Erythroblast (primary cell): ENCODE measurements around the gene GJB2.

ENCODE experiments used
- DNase-seq, 2 experiments: peaks; one replicate each; lab custom pipeline; 2025; lab: John Stamatoyannopoulos, UW
- GATA1 ChIP-seq: IDR thresholded peaks from 2 replicates; pipeline ENCODE4 v1.6.1; 2011; ENCODE audit warnings: low read depth, mild to moderate bottlenecking, control low read depth, low read length, moderate library complexity
- POLR2A ChIP-seq: IDR thresholded peaks from 2 replicates; pipeline ENCODE4 v1.6.1; 2011; ENCODE audit warnings: mild to moderate bottlenecking, low read length

GJB2 gene

DNA sequence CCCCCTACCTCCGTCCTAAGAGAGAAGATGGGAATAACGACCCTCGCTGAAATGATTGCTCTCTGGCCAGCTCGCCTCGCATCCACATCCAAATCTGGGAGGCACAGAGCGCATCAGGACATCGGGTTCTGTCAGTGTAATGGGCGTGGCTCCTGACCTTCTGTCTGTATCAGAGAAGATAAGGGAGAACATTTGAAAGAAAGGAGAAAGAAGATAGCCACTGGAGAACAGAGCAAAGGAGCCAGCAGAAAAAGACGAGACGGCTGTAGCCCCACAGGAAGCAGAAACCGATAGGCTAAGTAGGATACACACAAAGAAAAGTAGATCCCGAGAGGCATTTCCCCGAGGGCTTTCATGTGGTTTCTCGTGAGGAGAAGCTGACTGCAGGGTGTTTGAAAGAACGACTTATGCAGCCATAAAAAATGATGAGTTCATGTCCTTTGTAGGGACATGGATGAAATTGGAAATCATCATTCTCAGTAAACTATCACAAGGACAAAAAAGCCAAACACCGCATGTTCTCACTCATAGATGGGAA is 14.0 kb upstream of the GJB2 start:
- DNase-seq, result peak; percentile 31 to 74
- no peak for TF ChIP-seq POLR2A
- TF ChIP-seq GATA1, result no peak

DNA sequence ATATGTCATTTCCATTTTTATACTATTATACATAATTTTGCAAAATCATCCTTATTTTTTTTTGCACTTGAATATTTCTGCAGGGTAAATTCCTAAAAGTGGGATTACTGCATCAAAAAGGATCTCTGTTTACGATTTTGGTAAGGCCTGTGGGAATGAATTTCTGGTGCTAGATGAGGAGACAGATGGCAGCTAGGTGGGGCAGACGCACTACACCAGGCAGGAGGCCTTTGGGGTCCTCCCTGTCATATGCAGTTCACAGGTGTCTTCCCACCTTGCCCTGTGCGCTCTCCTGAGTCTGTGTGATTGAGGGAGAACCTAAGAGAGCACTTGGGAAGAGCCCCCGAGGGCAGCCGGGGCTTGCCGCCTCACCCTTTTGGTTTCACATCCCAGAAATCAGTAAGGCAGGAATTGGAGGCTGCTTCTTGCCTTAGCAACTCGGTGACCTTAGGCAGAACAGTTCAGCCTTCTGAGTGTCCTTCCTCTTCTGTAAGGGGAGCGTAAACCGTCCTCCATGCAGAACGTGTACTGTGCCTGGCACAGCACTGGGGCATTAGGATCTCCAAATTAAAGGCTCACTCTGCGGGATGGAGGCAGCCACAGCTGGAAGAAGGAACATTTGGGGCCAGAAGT is 13.4 kb upstream of the GJB2 start:
- TF ChIP-seq GATA1 (no peak), POLR2A (no peak)
- DNase-seq, result no peak

DNA sequence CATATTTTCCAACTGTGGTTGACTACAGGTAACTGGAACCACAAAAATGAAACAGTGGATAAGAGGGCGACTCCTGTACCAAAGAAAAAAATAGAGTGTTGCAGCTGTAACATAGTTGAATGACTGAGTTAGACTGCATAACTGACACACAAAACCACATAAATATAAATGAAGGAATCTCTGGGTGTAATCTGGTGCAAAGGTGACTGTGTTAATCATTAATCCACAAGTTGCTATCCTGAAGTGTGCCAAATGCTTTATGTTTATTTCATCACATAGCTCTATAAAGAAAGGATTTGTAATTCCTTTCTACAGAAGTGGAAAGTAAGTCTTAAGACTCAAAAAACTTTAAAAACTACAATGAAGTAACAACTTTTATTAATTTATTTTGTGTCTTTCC is 6.0 kb upstream of the GJB2 start:
- DNase-seq, result no peak

DNA sequence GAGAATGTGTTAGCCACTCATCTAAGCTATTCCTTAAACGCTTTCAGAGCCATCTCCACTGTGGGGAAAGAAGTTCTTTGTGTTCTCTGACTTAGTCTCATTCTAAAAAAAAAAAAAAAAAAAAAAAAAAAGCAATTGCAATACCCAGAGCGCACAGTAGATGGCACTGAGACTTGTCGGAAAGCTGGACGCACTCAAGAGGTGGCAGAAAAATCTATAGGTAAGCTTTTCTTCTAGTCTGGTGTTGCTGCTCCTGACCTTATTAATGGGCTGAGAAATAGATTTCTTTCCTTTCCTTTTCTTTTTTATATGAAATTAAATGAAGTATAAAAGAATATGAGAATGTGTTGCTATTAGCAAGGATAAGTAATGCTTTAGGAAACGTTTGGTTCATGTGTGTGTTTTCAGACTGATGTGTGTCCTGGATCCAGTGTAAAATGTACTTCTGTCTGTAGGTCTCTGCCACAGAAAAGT is 4.7 kb upstream of the GJB2 start:
- TF ChIP-seq POLR2A (no peak), GATA1 (no peak)
- DNase-seq, result peak; percentile 43 to 62

More for the DNA sequence above, 6.0 kb upstream of the GJB2 start:
- TF ChIP-seq POLR2A, result no peak
- TF ChIP-seq GATA1, result no peak

DNA sequence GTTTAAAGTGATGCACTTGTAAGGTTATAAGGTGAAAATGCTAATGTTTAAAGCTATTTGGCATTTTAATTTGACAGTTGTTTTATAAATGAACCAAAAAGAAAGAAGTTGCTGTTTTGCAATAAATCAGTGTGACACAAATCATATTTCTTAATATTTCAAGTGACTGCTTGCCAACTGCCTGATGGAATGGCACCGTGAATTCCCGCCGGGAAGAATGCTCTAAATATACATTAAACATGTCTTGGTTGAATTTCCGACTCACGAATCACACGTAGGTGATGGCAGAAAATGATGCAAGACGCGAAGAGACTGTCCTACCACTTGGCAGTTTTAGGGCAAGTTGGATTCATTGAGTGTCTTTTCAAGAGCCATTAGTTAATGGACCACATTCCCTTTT is 3.1 kb upstream of the GJB2 start:
- DNase-seq, result no peak
- TF ChIP-seq POLR2A (no peak), GATA1 (no peak)

DNA sequence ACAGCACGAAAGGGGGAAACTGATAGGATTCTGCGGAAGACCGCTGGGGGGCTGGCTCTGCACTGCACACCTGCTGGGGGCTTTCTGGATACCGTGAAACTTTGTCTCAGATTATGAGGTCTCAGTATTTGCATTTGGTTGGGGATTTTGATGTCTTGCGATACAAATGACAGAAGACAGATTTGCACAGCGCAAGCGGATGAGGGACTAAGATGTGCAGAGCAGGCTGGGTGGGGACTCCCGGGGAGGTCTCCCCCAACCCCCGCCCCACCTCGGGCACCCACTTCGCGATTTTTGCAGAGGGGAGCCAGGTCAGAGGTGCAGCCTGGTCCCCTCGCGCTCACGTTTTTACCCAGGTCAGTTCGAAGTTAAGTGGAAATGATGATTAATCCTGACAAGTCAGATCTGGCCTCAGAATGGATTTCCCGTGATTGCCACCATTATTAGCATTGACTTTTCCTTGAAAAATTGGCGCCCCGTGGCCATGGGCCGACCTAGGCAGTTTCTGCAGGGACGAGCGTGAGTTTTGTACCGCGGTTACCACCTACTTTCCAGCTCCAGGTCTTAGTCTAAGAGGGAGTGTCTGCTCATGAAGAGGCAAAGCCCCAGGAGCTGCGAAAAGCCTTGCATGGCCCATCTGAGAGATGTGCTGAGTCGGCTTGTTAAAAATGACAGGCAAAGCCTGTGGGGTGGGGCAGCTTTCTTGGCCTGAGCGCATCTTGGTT is 1.3 kb upstream of the GJB2 start:
- no peak for DNase-seq
- TF ChIP-seq POLR2A, result no peak
- TF ChIP-seq GATA1, result no peak

DNA sequence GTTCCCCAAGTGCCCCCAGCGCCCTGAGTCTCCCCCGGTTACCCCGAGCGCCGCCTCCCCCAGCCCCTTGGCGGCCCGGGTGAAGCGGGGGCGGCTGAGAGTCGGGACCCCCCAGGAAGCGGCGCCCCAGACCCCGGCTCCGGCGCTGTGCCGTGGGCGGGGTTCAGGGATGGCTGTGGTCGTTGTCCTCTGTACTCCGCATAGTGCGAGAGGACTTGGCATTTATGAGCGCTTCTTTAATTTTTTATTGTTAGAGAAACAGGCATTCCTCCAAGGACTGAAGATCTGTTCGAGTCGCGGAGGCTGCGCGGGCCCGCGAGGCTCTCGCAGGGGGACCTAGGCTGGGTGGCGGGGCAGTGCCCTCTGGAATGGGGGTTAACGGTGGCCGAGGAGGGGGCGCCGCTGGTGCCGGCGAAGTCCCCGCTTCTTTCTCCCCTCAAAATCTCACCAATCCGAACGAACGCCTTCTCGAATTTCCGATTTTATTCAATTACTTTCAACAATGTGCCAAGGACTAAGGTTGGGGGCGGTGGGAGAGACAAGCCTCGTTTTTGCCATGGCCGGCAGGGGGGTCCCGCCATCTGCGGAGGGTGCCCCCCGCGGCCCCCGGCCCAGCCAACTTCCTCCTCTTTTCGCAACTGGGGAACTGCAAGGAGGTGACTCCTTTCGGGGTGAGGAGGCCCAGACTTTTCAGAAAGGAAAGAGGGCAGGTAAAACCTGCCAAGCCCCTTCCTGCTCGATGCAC is 596 bp upstream of the GJB2 start:
- no peak for DNase-seq
- no peak for TF ChIP-seq GATA1
- no peak for TF ChIP-seq POLR2A

DNA sequence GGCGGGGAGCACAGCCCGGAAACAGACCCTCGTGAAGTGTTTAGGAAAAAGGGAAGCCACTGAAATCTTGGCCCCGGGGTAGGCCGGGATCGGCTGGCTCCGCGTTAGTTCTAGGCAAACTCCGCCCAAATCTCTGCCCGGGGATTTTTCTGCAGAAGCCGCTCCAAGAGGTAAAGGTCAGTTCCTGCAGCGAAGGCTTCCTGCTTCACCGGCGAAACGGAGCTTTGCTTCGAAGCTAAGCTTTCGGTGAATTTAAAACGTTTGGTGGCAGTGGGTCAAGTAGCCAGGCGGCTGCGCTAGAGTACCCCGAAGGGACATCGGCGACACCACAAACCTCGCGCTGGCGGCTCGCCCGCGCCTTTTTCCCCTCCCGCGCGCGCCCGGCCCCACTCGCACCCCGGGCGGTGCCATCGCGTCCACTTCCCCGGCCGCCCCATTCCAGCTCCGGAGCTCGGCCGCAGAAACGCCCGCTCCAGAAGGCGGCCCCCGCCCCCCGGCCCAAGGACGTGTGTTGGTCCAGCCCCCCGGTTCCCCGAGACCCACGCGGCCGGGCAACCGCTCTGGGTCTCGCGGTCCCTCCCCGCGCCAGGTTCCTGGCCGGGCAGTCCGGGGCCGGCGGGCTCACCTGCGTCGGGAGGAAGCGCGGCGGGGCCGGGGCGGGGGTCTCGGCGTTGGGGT is 441 bp downstream of the GJB2 start:
- TF ChIP-seq GATA1, result no peak
- no peak for TF ChIP-seq POLR2A
- peak in 1 of 2 experiments; percentile 6 for DNase-seq

DNA sequence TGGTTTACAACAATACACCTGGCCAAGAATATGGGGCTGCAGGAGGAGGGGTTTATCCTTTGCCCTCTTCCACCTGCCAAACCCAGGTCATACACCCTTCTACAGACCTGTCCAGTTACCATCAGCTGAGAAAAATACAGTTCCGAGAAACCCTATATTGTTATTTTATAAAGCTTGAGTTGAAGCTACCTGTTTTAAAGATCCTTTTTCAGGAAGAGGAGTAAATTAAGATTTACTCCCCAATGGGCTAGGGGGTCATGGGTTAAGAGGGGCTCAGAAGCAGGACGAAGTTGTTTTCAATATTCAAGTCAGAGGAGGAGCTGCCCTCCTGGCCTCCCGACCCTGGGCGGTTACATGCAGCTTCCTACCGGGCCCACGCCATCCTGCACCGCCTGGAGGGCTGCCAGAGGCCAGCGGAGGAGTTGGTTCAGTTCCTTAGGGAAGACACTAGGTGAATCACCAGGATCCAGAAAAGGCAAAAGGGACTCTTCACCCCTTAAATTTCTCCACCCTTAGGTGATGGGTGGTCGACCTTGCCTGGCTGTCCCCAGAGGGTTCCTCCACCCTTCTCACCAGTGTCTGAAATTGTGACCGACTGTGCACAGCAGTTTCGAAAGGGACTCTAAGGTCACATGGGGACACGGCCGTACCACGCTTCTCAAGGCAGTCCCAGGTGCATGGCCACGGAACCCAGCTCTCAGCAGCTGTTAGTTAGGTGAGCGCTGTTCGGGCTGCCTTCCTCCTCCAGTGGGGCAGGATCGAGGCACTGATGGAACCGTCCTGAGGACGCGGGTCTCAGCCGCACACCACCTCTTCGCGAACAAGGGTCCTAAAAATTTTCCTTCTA is 1.2 kb downstream of the GJB2 start:
- TF ChIP-seq POLR2A (no peak), GATA1 (no peak)
- DNase-seq, result no peak

DNA sequence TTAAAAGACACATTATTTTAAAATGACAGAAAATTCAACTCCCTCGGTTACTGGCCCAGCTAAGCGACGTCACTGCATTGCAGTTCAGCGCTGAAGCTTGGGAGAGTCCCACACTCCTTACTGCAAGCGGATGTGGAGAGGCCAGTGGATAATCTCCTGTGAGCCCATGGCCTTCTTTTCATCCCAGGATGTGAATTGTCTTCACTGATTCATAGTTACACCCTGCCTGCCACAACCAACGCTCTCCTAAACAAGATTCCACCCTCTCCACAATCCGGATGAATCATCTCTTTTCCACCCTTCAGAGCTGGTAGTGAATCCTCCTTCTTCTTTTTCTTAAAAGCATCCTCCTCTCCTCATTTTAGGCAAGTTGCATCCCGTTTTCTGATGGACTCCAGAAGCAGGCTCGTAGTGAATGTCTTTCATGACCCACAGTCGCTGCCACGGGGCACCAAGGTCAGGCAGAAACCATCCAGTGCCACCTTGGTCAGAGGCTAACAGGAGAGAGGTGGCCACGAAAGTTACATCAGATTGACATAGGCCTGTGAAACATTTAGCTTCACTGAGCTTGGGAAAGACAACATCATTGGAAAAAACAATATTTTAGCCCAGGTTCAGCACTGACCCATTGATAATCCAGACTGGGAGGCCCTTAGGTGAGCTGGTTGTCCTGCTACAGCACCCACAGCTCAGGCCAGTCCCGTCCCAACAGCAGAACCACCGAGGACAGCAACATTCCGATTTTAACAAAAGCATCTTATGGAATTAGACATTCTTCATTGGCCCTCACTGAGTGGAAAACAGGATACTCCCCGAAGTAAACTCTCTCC is 2.0 kb downstream of the GJB2 start:
- TF ChIP-seq POLR2A (no peak), GATA1 (no peak)
- no peak for DNase-seq

DNA sequence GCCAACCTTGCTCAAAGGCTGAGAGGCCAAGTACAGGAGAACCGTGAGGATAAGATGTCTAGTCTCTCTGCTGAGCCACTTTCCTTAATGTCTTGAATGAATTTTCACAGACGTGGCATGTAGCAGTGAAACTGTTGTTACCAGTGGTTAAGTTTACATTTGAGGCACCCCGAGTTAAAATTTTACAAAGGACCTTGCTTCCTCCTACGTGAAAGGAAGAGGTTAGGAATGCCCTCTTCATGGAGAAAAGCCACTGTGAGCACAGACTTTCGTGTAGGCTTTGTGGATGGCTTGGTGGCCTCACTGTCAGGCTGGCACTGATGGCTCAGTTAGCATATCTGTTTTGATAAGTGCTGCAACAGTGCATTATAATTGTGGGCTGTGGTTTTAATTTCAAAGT is 2.7 kb downstream of the GJB2 start:
- DNase-seq, result no peak
- TF ChIP-seq POLR2A, result no peak
- TF ChIP-seq GATA1, result no peak

DNA sequence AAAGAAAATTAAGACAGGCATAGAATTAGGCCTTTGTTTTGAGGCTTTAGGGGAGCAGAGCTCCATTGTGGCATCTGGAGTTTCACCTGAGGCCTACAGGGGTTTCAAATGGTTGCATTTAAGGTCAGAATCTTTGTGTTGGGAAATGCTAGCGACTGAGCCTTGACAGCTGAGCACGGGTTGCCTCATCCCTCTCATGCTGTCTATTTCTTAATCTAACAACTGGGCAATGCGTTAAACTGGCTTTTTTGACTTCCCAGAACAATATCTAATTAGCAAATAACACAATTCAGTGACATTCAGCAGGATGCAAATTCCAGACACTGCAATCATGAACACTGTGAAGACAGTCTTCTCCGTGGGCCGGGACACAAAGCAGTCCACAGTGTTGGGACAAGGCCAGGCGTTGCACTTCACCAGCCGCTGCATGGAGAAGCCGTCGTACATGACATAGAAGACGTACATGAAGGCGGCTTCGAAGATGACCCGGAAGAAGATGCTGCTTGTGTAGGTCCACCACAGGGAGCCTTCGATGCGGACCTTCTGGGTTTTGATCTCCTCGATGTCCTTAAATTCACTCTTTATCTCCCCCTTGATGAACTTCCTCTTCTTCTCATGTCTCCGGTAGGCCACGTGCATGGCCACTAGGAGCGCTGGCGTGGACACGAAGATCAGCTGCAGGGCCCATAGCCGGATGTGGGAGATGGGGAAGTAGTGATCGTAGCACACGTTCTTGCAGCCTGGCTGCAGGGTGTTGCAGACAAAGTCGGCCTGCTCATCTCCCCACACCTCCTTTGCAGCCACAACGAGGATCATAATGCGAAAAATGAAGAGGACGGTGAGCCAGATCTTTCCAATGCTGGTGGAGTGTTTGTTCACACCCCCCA is 3.8 kb downstream of the GJB2 start:
- DNase-seq, result peak in 1 of 2 experiments; percentile 24
- no peak for TF ChIP-seq POLR2A
- TF ChIP-seq GATA1, result no peak
